Activated naive CD8-positive, alpha-beta T cell treated with anti-CD3 and anti-CD28 coated beads, Interleukin-2, amount 50 U/mL, for 24 hours (primary cell): ENCODE results near the gene PSMB2.
A peak's percentile ranks its signal among the peaks of the same experiment; 100 is the strongest.

Source experiments
- ATAC-seq: fragments of 150-1000 bp; cut with Tn5 transposase; one replicate; pipeline ENCODE4 v1.10.0; 2021
- DNase-seq: peaks from one replicate; pipeline ENCODE4 v3.0.0; 2021
- H3K27ac Mint-ChIP-seq: one replicate; pipeline ENCODE4 v1.8.0; 2021; ENCODE audit warnings: mild to moderate bottlenecking, mixed read lengths
- H3K27me3 Mint-ChIP-seq: one replicate; pipeline ENCODE4 v1.8.0; 2021; ENCODE audit warnings: mixed read lengths
- H3K36me3 Mint-ChIP-seq: one replicate; pipeline ENCODE4 v1.8.0; 2021; ENCODE audit warnings: low read depth, mixed read lengths
- H3K4me1 Mint-ChIP-seq: one replicate; pipeline ENCODE4 v1.8.0; 2021; ENCODE audit warnings: mixed read lengths
- H3K4me3 Mint-ChIP-seq: one replicate; pipeline ENCODE4 v1.8.0; 2021; ENCODE audit warnings: mild to moderate bottlenecking, moderate library complexity, mixed read lengths
- H3K9me3 Mint-ChIP-seq: one replicate; pipeline ENCODE4 v1.8.0; 2021; ENCODE audit warnings: mixed read lengths

Gene PSMB2

DNA sequence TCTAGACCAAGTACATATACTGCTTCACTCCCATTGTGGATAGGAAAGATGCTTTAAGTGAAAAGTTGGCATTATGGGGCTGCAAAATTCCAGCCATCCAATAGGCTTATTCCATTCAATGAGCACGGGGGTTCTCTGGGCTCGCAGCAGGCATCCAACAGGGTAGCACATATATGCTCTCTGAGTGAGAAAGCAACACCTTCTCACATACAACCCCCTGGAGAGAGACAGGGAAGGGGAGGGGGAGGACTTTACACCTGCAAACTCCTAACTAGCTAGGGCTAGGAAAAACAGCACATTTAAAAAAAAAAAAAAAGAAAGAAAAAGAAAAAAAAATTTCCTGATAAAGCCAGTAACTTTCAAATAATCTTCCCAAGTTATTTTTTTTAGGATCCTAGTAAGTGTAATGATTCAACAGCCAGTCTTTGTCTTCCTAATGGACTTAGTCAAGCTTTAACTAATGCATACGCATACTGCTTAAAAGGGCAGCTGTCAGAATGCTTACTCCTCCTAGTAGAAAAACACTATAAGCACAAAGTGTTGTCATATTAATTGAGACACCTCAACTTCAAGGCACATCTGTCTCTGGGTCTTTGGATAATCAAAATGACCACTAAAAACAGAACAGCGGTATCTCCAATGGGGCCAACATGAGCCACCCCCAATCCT lies 18.7 kb downstream of the PSMB2 start:
- no peak for DNase-seq
- Mint-ChIP-seq H3K9me3 (no peaks in the 10 kb centered on the region), H3K4me1 (no peaks in the 10 kb centered on the region), H3K27ac (no peak overlapping the region), H3K27me3 (no peaks in the 10 kb centered on the region), H3K36me3 (peaks cover 36% of the 10 kb centered on the region), H3K4me3 (no peak overlapping the region)
- no peak for ATAC-seq

GRCh38 chr1:35619237-35620121 lies 21.8 kb downstream of the PSMB2 start:
- Mint-ChIP-seq H3K9me3 (no peaks in the 10 kb centered on the region), H3K27ac (no peak overlapping the region), H3K36me3 (peaks cover 36% of the 10 kb centered on the region), H3K27me3 (no peaks in the 10 kb centered on the region), H3K4me3 (no peak overlapping the region), H3K4me1 (peaks cover 3% of the 10 kb centered on the region)
- DNase-seq, result no peak
- ATAC-seq, result no peak

DNA sequence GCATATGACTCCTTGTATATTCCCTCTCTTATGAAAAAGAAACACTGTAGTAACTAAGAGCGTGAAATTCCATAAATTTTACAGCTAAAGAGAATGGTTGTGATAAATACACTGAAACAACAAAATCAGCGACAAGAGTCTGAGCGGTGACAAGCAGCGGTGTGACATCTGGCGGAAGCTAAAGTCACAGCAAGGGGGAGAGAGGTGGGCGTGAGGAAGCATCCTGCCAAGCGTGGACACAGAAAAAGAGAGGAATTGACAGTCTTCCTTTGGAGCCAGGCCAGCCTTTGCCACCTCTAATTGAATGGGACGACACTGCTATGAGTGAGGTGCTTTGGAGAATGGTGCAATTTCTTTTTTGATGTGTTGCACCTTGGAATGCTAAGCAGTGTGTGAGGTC lies 25.9 kb downstream of the PSMB2 start:
- Mint-ChIP-seq H3K27ac (no peak overlapping the region), H3K4me1 (peaks cover 3% of the 10 kb centered on the region), H3K27me3 (no peaks in the 10 kb centered on the region), H3K4me3 (no peak overlapping the region), H3K36me3 (peaks cover 34% of the 10 kb centered on the region), H3K9me3 (no peaks in the 10 kb centered on the region)
- no peak for DNase-seq
- no peak for ATAC-seq

DNA sequence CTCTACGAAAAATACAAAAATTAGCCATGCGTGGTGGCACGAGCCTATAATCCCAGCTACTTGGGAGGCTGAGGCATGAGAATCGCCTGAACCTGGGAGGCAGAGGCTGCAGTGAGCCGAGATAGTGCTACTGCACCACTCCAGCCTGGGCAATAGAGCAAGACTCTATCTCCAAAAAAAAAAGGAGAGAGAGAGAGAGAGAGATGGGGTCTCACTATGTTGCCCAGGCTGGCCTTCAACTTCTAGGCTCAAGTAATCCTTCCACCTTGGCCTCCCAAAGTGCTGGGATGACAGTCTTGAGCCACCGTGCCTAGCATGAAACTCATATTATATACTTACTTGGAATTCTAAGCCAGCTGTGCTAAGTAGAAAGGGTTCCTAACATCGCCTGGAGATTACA lies 29.7 kb downstream of the PSMB2 start:
- no peak for DNase-seq
- H3K27ac Mint-ChIP-seq, result no peak overlapping the region
- ATAC-seq, result no peak
- H3K4me1 Mint-ChIP-seq, result peaks cover 16% of the 10 kb centered on the region
- peaks cover 37% of the 10 kb centered on the region for H3K36me3 Mint-ChIP-seq
- H3K9me3 Mint-ChIP-seq, result no peaks in the 10 kb centered on the region
- H3K27me3 Mint-ChIP-seq, result no peaks in the 10 kb centered on the region
- no peak overlapping the region for H3K4me3 Mint-ChIP-seq

DNA sequence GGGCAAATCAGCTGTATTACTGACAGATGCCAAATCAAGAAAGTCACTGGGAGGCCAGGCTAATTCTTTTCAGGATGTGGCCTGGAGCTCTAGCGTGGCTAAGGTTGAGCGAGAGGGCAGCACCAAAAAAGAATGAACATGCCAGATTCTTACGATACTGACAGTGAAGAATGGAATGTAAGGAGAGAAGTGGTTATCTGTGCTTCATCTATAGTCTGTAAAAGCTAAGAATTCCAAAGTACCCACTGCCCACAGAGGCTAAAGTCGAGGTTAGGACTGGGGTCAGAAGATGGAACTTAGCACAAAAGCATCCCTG lies 35.5 kb downstream of the PSMB2 start:
- Mint-ChIP-seq H3K36me3 (peaks cover 54% of the 10 kb centered on the region), H3K4me1 (peaks cover 12% of the 10 kb centered on the region), H3K4me3 (no peak overlapping the region), H3K27me3 (no peaks in the 10 kb centered on the region), H3K9me3 (no peaks in the 10 kb centered on the region), H3K27ac (no peak overlapping the region)
- ATAC-seq (no peak), DNase-seq (no peak)

DNA sequence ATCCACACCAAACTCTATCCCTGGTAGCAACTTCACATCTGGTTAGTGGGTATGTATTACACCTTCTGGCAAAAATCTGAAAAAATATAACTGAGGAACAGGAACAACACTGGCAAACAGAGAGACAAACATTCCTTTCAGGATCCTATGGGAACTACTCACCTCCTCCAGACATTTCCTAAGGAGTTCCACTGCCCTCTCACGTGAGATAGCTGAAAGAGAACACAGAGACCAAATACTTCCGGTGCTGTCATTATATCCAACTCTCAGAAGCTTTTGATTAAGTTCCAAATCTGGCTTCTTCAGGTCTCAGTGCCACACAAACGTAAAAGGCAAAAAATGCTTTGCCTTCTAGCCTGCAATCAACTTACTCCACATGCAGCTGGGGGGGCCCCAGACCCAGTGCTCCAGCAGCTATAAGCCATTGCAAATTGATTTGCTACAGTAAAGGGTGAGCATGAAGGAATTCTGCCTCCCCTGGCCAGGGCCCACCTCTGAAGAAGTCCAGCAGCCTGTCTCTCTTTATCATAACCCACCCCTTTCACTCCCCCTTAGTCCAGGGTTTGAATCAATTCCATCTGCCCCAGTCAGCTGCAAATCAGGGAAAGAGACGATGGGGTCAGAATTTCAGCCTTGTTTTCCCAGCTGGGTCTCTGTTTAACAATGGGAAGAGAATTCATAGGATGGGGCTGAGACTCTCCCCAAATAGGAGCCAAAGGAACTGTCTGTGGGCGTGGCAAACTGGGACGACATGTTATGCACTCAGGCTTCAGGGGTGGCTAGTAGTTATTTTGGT lies 36.1 kb downstream of the PSMB2 start:
- no peaks in the 10 kb centered on the region for H3K27me3 Mint-ChIP-seq
- peaks cover 53% of the 10 kb centered on the region for H3K36me3 Mint-ChIP-seq
- H3K9me3 Mint-ChIP-seq, result no peaks in the 10 kb centered on the region
- no peak for DNase-seq
- H3K4me3 Mint-ChIP-seq, result no peak overlapping the region
- H3K27ac Mint-ChIP-seq, result peak overlapping the region; percentile 59
- H3K4me1 Mint-ChIP-seq, result peaks cover 12% of the 10 kb centered on the region
- ATAC-seq, result no peak

DNA sequence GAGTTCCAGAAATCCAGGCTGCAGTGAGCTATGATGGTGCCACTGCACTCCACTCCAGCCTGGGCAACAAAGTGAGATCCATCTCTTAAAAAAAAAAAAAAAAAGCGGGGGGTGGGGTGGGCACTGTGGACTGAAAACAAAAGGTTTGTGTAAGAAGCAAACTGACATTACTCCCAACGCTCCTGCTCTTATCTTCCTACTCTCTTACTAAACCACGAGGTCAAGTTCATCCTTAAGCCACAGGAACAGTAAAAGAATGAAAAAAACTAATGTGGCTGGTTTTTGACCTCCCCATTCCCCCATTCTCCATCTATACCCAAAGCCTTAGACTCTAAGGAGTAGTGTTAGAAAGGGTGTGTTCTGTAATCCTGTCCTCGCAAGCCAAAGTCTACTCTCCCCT lies 37.4 kb downstream of the PSMB2 start:
- no peak for DNase-seq
- H3K4me1 Mint-ChIP-seq, result peaks cover 12% of the 10 kb centered on the region
- H3K27me3 Mint-ChIP-seq, result no peaks in the 10 kb centered on the region
- H3K9me3 Mint-ChIP-seq, result no peaks in the 10 kb centered on the region
- peaks cover 53% of the 10 kb centered on the region for H3K36me3 Mint-ChIP-seq
- H3K27ac Mint-ChIP-seq, result no peak overlapping the region
- no peak overlapping the region for H3K4me3 Mint-ChIP-seq
- no peak for ATAC-seq

DNA sequence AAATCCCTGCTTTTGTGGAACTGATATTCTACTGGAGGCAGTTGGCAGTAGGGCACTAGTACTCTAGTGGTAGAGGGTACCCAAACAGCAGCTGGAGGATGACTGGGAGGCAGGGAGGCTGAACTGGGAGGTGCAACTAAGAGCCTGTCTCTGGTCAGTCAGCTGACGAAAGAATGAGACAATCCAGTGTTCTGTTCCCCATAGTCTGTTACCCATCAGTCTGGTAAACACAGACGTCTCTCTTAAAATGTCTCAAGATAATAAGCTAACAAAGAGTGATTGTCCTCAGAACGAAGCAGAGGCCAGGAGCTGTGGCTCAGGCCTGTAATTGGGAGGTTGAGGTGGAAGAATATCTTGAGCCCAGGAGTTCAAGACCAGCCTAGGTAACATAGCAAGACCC lies 37.9 kb downstream of the PSMB2 start:
- peaks cover 51% of the 10 kb centered on the region for H3K36me3 Mint-ChIP-seq
- no peak overlapping the region for H3K4me3 Mint-ChIP-seq
- H3K9me3 Mint-ChIP-seq, result no peaks in the 10 kb centered on the region
- DNase-seq (no peak), ATAC-seq (no peak)
- H3K27me3 Mint-ChIP-seq, result no peaks in the 10 kb centered on the region
- H3K27ac Mint-ChIP-seq, result no peak overlapping the region
- H3K4me1 Mint-ChIP-seq, result peaks cover 12% of the 10 kb centered on the region

GRCh38 chr1:35600593-35600992 lies 40.7 kb downstream of the PSMB2 start:
- H3K27ac Mint-ChIP-seq, result no peak overlapping the region
- no peak overlapping the region for H3K4me3 Mint-ChIP-seq
- H3K27me3 Mint-ChIP-seq, result no peaks in the 10 kb centered on the region

DNA sequence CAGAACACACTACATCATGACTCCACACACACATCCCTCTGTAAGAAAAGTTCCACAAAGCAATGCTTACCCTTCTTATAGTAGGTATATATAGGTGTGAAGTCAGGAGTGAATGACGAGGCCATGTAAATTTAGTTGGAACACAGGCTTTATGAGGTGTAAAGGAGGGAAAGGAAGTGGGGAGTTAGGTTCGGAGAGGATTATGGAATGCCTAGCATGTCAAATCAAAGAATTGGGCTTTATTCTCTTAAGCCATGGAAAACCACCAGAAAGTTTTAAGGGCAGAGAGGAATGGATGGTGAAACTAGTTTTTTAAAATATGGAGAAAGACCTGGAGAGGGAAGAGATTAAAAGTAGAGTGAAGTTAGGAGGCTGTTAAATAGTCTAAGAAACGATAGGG lies 41.9 kb downstream of the PSMB2 start:
- Mint-ChIP-seq H3K4me1 (no peaks in the 10 kb centered on the region), H3K27ac (no peak overlapping the region), H3K36me3 (peaks cover 32% of the 10 kb centered on the region), H3K27me3 (no peaks in the 10 kb centered on the region), H3K4me3 (no peak overlapping the region), H3K9me3 (no peaks in the 10 kb centered on the region)
- DNase-seq (no peak), ATAC-seq (no peak)

More at GRCh38 chr1:35600593-35600992, 40.7 kb downstream of the PSMB2 start:
- H3K36me3 Mint-ChIP-seq, result peaks cover 38% of the 10 kb centered on the region
- no peak for DNase-seq
- H3K9me3 Mint-ChIP-seq, result no peaks in the 10 kb centered on the region
- no peaks in the 10 kb centered on the region for H3K4me1 Mint-ChIP-seq
- no peak for ATAC-seq

- Mint-ChIP-seq H3K27ac (no peak overlapping the region), H3K36me3 (peaks cover 27% of the 10 kb centered on the region), H3K4me1 (no peaks in the 10 kb centered on the region), H3K4me3 (no peak overlapping the region), H3K27me3 (no peaks in the 10 kb centered on the region), H3K9me3 (no peaks in the 10 kb centered on the region)
- DNase-seq, result no peak
- ATAC-seq, result no peak
These were observed 42.4 kb downstream of the PSMB2 start for GRCh38 chr1:35598895-35599294.

DNA sequence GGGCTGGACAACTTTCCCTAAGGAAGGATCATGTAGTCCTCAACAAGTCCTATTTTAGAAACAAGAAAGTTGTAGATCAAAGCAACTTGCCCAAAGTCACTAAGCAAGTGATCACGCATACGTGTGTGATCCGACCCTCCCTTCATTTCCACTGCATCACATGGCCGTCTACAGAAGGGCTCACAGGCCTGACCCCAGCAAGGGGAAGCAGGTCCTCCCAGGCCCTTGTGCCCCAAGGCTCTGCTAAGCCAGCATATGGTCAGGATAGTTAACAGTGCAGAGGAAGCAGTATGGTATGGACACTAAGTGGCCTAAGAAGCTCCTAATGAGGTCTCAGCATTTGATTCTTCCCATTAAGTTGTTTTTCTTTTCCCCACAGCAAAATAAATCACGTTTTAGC lies 43.5 kb downstream of the PSMB2 start:
- no peak for ATAC-seq
- Mint-ChIP-seq H3K27me3 (no peaks in the 10 kb centered on the region), H3K9me3 (no peaks in the 10 kb centered on the region), H3K36me3 (peaks cover 17% of the 10 kb centered on the region), H3K4me3 (no peak overlapping the region), H3K4me1 (peaks cover 7% of the 10 kb centered on the region), H3K27ac (no peak overlapping the region)
- no peak for DNase-seq

DNA sequence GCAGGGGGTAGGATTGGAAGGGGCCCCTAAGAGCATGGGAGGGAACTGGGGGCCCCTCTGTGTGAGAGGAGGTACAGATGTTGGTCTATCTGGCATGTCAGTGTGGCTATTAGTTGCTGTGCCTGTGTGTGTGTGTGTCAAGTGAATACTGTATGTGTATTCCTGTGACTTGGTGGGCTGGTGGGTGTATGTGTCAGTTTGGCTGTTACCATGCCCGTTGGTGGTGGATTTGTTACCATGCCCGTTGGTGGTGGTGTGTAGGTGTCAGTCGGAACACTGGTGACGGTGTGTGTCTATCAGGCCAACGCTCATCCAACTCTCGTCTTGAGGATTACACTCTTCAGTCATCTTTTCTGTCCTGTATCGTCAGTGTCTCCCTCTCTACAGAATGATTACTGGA lies 45.6 kb downstream of the PSMB2 start:
- no peak overlapping the region for H3K4me3 Mint-ChIP-seq
- peaks cover 7% of the 10 kb centered on the region for H3K4me1 Mint-ChIP-seq
- no peak for DNase-seq
- H3K9me3 Mint-ChIP-seq, result no peaks in the 10 kb centered on the region
- H3K36me3 Mint-ChIP-seq, result peaks cover 14% of the 10 kb centered on the region
- ATAC-seq, result no peak
- H3K27me3 Mint-ChIP-seq, result no peaks in the 10 kb centered on the region
- no peak overlapping the region for H3K27ac Mint-ChIP-seq

- peaks cover 7% of the 10 kb centered on the region for H3K4me1 Mint-ChIP-seq
- H3K4me3 Mint-ChIP-seq, result no peak overlapping the region
- peaks cover 10% of the 10 kb centered on the region for H3K36me3 Mint-ChIP-seq
- no peak for ATAC-seq
- H3K27ac Mint-ChIP-seq, result no peak overlapping the region
- no peak for DNase-seq
- H3K27me3 Mint-ChIP-seq, result no peaks in the 10 kb centered on the region
- H3K9me3 Mint-ChIP-seq, result no peaks in the 10 kb centered on the region
These were observed 47.1 kb downstream of the PSMB2 start for GRCh38 chr1:35594005-35594760.
